Upper lobe of right lung (tissue), 1 donor: Measurements from ENCODE around the gene TEX2. TPM values are rescaled to one million over a fixed set of nuclear protein-coding genes. Genes with fewer than 3 reads are reported as not detected.

Experiments
- ATAC-seq: fragments of 200-7000 bp; cut with Tn5 transposase; one replicate; pipeline ENCODE4 v1.9.1; 2020; ENCODE audit warnings: mild to moderate bottlenecking, moderate library complexity
- DNase-seq: peaks from one replicate; pipeline ENCODE4 v3.0.0-alpha.2; 2020
- H3K27ac ChIP-seq: fragments of 200-600 bp; one replicate; pipeline ENCODE4 v1.8.0; 2022
- H3K27me3 ChIP-seq: fragments of 200-600 bp; one replicate; pipeline ENCODE4 v1.8.0; 2022; ENCODE audit warnings: mild to moderate bottlenecking
- H3K36me3 ChIP-seq: fragments of 200-600 bp; one replicate; pipeline ENCODE4 v1.8.0; 2022
- H3K4me1 ChIP-seq: fragments of 200-600 bp; one replicate; pipeline ENCODE4 v1.8.0; 2022
- H3K4me3 ChIP-seq: fragments of 200-600 bp; one replicate; pipeline ENCODE4 v1.8.0; 2022; ENCODE audit warnings: mild to moderate bottlenecking
- H3K9me3 ChIP-seq: fragments of 200-600 bp; one replicate; pipeline ENCODE4 v1.8.0; 2022
- intact Hi-C: fragments of 100-400 bp; cut with DNase I; formaldehyde crosslinking; loops from one replicate; pipeline ENCODE4 v1.11.0; 2022
- total RNA-seq: library from RNA; stranded (reverse); fragmentation: NEBNext Ultra II Directional; extraction: Animal tissue kit (Norgen Biotek cat#: 25700); gene quantifications from one replicate; pipeline ENCODE4 v1.2.1, GENCODE V29; 2021
- TF ChIP-seq, protein P1 (sequence below): fragments of 200-600 bp; IDR thresholded peaks from one replicate; pipeline ENCODE4 v1.8.0; 2022; ENCODE audit warnings: antibody characterized with exemption
- donor health status: DM: no; HTN: yes; CAD: no; lungs with severe emphysema.

Gene TEX2
- total RNA-seq, 1 donor from 2014 or later: 50.6 TPM

DNA sequence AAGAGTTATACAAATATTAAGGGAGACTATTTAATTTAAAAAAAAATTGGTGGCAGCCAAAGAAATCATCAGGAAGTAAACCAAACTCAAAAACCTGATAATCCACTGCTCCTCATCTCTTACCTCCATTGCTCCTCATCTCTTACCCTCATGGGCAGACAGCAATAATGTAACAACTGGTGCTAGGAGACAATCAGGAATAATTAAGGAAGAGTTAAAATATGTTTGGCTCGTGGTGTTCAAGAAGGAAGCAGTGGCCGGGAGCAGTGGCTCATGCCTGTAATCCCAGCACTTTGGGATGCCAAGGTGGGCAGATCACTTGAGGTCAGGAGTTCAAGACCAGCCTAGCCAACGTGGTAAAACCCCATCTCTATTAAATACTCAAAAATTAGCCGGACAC is 151.2 kb downstream of the TEX2 start:
- intact Hi-C loops: no loop called here
- TF ChIP-seq, protein P1, sequence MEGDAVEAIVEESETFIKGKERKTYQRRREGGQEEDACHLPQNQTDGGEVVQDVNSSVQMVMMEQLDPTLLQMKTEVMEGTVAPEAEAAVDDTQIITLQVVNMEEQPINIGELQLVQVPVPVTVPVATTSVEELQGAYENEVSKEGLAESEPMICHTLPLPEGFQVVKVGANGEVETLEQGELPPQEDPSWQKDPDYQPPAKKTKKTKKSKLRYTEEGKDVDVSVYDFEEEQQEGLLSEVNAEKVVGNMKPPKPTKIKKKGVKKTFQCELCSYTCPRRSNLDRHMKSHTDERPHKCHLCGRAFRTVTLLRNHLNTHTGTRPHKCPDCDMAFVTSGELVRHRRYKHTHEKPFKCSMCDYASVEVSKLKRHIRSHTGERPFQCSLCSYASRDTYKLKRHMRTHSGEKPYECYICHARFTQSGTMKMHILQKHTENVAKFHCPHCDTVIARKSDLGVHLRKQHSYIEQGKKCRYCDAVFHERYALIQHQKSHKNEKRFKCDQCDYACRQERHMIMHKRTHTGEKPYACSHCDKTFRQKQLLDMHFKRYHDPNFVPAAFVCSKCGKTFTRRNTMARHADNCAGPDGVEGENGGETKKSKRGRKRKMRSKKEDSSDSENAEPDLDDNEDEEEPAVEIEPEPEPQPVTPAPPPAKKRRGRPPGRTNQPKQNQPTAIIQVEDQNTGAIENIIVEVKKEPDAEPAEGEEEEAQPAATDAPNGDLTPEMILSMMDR: no peak
- Histone ChIP-seq H3K4me3 (no peak overlapping the region), H3K4me1 (peaks cover 45% of the 10 kb centered on the region), H3K9me3 (no peaks in the 10 kb centered on the region), H3K27ac (no peak overlapping the region), H3K27me3 (no peaks in the 10 kb centered on the region), H3K36me3 (no peaks in the 10 kb centered on the region)
- ATAC-seq (no peak), DNase-seq (no peak)

GRCh38 chr17:64110379-64111152 is 152.5 kb downstream of the TEX2 start:
- DNase-seq (no peak), ATAC-seq (no peak)
- H3K36me3 ChIP-seq: no peaks in the 10 kb centered on the region
- intact Hi-C loops: no loop called here
- no peak overlapping the region for H3K27ac ChIP-seq
- peaks cover 39% of the 10 kb centered on the region for H3K4me1 ChIP-seq
- H3K4me3 ChIP-seq: no peak overlapping the region
- H3K27me3 ChIP-seq: no peaks in the 10 kb centered on the region
- no peaks in the 10 kb centered on the region for H3K9me3 ChIP-seq
- TF ChIP-seq, protein P1: no peak

DNA sequence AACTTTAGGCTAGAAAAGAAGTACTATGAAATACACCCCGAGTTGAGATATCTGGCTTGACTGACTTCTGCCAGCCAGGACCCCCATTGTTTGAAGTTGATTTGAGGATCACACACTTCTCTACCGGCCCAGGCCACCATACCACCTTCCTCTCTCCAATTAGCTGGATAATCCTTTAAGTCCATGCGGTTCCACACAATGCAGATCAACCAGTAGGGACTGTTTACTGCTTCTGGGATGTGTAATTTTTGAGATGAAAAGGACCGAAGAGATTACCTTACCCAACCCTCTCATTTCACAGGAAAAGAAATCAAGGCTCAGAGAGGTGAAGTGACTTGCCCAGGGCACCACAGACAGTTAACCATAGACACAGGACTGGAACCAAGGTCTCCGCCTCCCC is 153.7 kb downstream of the TEX2 start:
- no peaks in the 10 kb centered on the region for H3K27me3 ChIP-seq
- TF ChIP-seq, protein P1: no peak
- no peak overlapping the region for H3K27ac ChIP-seq
- no peak for ATAC-seq
- no peak for DNase-seq
- no peaks in the 10 kb centered on the region for H3K36me3 ChIP-seq
- no peak overlapping the region for H3K4me3 ChIP-seq
- no peaks in the 10 kb centered on the region for H3K9me3 ChIP-seq
- intact Hi-C loops: no loop called here
- peaks cover 29% of the 10 kb centered on the region for H3K4me1 ChIP-seq

- peak; percentile 34 for ATAC-seq
- Histone ChIP-seq H3K36me3 (no peaks in the 10 kb centered on the region), H3K4me3 (no peak overlapping the region), H3K9me3 (no peaks in the 10 kb centered on the region), H3K27ac (peak overlapping the region; percentile 19), H3K4me1 (peaks cover 25% of the 10 kb centered on the region), H3K27me3 (no peaks in the 10 kb centered on the region)
- no peak for DNase-seq
- TF ChIP-seq, protein P1: no peak
- intact Hi-C loops: no loop called here
Observed at GRCh38 chr17:64107500-64108236, 155.4 kb downstream of the TEX2 start.

- Histone ChIP-seq H3K4me3 (no peak overlapping the region), H3K27me3 (no peaks in the 10 kb centered on the region), H3K27ac (peak overlapping the region; percentile 19), H3K4me1 (peaks cover 19% of the 10 kb centered on the region), H3K36me3 (no peaks in the 10 kb centered on the region), H3K9me3 (no peaks in the 10 kb centered on the region)
- TF ChIP-seq, protein P1: no peak
- intact Hi-C loops: no loop called here
- DNase-seq (no peak), ATAC-seq (no peak)
Observed at GRCh38 chr17:64106918-64107317, 156.1 kb downstream of the TEX2 start.
